NCI-H187 treated with DMSO at 0.1 percent for 48 hours (cell line): ENCODE data around the gene KLF17.
"Not testable (repeated sequence)": the region's sequence is repeated elsewhere in the genome, so short reads cannot be mapped to it uniquely, and the experiment has no call there.

Source experiments
- DNase-seq: peaks from one replicate; lab custom pipeline; 2025; lab: John Stamatoyannopoulos, UW

KLF17 gene

GRCh38 chr1:44110916-44111315 lies 7.7 kb upstream of the KLF17 start:
- DNase-seq: no peak

DNA sequence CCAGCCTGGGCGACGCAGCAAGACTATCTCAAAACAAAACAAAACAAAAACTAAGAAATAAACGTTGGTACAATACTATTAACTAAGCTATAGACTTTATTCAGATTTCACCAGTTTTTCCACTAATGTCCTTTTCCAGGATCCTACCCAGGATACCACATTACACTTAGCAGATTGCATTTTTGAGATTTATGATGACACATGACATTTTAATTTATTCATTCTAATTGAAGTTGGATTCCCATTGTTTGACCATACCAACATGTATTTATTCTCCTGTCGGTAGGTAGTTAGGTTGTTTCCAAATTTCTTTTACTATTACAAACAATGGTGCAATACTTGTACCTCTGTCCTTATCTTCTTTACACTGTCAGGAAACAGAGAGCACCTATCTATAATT lies 6.8 kb upstream of the KLF17 start:
- DNase-seq: no peak

- no peak for DNase-seq
Observed at GRCh38 chr1:44112486-44112885, 6.1 kb upstream of the KLF17 start.

GRCh38 chr1:44113095-44113609 lies 5.5 kb upstream of the KLF17 start:
- DNase-seq: no peak

DNA sequence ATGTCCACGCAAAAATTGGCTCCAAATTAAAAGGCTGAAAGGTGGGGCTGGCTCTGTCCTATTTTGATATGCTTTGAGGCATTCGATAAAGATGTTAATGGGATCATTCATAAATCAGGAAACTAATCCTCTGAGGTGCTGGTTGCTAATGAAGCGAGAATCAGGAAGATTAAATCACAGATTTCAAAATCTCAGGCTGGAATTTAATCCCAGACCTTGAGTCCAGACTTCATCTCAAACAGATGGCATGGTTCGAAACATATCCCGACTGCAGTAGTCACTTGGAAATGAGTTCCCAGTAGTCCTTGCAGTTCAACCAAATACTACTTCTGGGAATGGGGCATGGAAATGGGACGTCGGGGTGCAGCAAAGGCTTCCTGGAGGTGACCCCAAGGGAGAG lies 4.5 kb upstream of the KLF17 start:
- DNase-seq: no peak

DNA sequence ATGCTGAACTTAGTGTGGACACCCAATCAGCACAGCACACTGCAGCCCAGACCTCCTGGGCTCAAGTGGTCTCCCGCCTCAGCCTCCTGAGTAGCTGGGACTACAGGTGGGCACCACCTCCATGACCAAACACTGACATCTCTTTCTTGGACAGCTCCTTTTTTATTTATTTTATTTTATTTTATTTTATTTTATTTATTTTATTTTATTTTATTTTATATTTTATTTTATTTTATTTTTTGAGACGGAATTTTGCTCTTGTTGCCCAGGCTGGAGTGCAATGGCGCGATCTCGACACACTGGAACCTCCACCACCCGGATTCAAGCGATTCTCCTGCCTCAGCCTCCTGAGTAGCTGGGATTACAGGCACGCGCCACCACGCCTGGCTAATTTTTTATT lies 1.3 kb upstream of the KLF17 start:
- DNase-seq: not testable (repeated sequence)

- DNase-seq: no peak
Observed at GRCh38 chr1:44119525-44119924, 904 bp downstream of the KLF17 start.

- DNase-seq: no peak
Observed at GRCh38 chr1:44120398-44120949, 1.9 kb downstream of the KLF17 start.

DNA sequence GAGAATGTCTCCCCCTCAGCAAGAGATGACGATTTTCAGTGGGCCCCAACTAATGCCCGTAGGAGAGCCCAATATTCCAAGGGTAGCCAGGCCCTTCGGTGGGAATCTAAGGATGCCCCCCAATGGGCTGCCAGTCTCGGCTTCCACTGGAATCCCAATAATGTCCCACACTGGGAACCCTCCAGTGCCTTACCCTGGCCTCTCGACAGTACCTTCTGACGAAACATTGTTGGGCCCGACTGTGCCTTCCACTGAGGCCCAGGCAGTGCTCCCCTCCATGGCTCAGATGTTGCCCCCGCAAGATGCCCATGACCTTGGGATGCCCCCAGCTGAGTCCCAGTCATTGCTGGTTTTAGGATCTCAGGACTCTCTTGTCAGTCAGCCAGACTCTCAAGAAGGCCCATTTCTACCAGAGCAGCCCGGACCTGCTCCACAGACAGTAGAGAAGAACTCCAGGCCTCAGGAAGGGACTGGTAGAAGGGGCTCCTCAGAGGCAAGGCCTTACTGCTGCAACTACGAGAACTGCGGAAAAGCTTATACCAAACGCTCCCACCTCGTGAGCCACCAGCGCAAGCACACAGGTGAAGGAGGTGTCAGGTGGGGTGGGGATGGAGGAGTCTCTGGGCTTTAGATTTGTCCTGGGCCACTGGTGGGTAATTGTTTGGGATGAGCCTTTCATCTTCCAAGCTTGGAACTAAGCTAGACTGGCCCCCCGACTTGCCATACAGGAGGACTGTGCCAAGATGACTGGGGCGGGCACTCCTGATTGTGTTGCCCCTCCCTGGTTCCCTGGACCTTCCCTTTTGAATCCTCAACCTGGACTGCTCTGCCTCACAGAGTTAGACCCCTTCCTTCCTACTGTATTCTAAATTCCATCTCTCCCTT lies 11.2 kb downstream of the KLF17 start:
- no peak for DNase-seq

- no peak for DNase-seq
Observed at GRCh38 chr1:44131411-44131810, 12.8 kb downstream of the KLF17 start.

DNA sequence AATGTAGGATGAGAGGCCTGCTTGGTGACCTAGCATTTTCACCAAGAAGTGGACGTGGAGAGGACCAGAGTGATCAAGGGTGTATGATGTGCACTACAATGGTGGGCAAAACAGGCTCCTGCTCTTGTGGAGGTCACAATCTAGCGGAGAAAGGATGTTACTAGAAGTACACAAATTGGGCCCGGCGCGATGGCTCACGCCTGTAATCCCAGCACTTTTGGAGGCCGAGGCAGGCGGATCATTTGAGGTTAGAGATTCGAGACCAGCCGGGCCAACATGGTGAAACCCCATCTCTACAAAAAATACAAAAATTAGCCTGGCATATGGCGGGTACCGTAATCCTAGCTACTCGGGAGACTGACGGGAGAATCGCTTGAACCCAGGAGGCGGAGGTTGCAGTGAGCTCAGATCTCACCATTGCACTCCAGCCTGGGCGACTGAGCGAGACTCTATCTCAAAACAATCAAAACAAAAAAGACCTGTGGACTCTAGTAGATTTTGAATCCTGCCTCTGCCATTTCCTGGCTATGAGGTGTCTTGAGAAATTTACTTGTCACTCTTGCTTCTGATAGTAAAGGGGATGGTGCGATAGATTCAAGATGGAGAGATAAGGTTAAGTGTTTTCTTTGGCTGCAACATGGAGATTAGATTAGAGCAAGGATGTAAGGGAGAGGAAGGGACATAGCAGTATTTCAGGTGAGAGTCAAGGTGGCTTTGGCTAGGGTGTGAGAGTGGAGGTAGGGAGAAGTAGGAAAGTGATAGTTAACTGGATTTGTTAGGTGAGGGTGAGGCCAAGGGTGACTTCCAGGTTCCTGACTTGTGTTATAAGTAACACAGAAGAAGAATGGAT lies 15.7 kb downstream of the KLF17 start:
- no peak for DNase-seq

DNA sequence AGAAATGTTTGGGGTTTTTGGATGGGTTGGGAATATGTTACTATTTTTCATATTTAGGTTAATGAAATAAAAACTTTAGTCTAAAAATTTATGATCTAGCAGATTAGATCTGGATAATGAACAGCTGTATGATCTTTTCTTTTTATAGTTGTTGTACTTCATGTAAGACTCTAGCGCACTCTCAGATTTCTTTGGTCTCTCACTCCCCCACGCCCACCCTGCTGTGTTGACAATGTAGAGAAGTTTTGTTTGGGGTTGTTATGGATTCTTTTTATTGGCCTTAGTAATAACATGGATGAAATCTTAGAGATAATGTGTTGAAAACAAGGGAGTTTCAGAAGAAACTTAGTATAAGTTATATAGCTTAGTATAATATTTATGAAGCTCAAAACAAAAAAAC lies 17.3 kb downstream of the KLF17 start:
- DNase-seq: no peak

GRCh38 chr1:44138239-44138638 lies 19.6 kb downstream of the KLF17 start:
- DNase-seq: no peak

- not testable (repeated sequence) for DNase-seq
Observed at GRCh38 chr1:44139565-44139964, 20.9 kb downstream of the KLF17 start.

DNA sequence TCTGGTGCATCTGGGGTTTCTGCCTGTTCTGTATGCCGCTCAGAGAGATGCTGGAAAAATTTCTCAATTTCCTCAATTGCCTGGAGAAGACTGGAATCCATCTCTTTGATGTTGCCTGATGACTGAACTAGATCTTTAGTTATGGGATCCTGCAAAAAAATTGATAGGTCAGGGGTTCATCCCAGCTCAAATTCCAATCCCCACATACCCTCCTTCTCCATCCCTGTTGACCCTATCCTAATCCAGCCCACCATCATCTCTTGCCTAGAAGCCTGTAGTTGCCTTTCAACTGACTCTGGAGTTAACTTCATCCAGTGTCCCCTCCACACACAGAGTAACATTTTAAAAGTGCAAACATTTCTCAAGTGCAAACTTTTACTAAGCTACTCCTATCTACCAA lies 22.9 kb downstream of the KLF17 start, which contains the start of gene KLF18:
Gene KLF18 (minus strand): TSS at position 101 of the 400 bp plus-strand sequence. CDS start 0 bp downstream, at position 101.
- DNase-seq: no peak

GRCh38 chr1:44144962-44145756 lies 26.5 kb downstream of the KLF17 start:
- DNase-seq: no peak

- no peak for DNase-seq
Observed at GRCh38 chr1:44146536-44147361, 28.1 kb downstream of the KLF17 start.

- DNase-seq: no peak
Observed at GRCh38 chr1:44147582-44147981, 29.0 kb downstream of the KLF17 start.

GRCh38 chr1:44151332-44151731 lies 32.7 kb downstream of the KLF17 start:
- DNase-seq: no peak

- no peak for DNase-seq
Observed at GRCh38 chr1:44151808-44152207, 33.2 kb downstream of the KLF17 start.

DNA sequence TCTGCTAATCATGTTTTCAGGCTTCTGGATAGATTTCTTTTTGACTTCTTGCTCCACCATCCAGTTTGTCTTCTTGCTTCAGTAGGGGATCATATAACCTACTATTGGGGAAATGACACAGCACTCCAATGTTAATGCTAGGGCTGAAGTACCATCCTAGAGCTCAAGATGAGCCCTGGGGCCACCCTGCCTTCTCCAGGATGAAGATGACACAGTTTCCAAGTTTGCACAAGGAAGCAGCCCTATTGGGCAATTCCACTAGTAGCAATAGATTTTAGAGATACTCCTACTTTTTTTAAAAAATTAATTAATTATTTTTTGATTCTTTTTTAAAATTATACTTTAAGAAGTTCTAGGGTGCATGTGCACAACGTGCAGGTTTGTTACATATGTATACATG lies 34.1 kb downstream of the KLF17 start:
- DNase-seq: no peak
